PC-9 (cell line): ENCODE measurements around the gene GP2.

Experiments used
- EZH2 ChIP-seq: fragments of 200-600 bp; sonication (generic); IDR thresholded peaks from 2 replicates; pipeline ENCODE4 v1.8.0; 2017; ENCODE audit warnings: antibody characterized with exemption, low read depth
- TF ChIP-seq, protein P1 (sequence below): fragments of 200-600 bp; sonication (generic); conservative IDR thresholded peaks from 2 replicates; pipeline ENCODE4 v1.6.1; 2017; ENCODE audit warnings: mixed run types, antibody characterized with exemption, mild to moderate bottlenecking, moderate library complexity

- TF ChIP-seq, protein P1, sequence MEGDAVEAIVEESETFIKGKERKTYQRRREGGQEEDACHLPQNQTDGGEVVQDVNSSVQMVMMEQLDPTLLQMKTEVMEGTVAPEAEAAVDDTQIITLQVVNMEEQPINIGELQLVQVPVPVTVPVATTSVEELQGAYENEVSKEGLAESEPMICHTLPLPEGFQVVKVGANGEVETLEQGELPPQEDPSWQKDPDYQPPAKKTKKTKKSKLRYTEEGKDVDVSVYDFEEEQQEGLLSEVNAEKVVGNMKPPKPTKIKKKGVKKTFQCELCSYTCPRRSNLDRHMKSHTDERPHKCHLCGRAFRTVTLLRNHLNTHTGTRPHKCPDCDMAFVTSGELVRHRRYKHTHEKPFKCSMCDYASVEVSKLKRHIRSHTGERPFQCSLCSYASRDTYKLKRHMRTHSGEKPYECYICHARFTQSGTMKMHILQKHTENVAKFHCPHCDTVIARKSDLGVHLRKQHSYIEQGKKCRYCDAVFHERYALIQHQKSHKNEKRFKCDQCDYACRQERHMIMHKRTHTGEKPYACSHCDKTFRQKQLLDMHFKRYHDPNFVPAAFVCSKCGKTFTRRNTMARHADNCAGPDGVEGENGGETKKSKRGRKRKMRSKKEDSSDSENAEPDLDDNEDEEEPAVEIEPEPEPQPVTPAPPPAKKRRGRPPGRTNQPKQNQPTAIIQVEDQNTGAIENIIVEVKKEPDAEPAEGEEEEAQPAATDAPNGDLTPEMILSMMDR: no peak
- no peak for TF ChIP-seq EZH2
Observed at GRCh38 chr16:20331635-20332034, 4.3 kb upstream of the GP2 start.
